NCI-H2171 (cell line): ENCODE measurements around the gene KANK4.

ENCODE experiments used
- DNase-seq: peaks from one replicate; lab custom pipeline; 2025; lab: John Stamatoyannopoulos, UW

Gene KANK4

GRCh38 chr1:62318756-62319544 lies at the start of gene KANK4:
Gene KANK4, minus strand, starts transcription at chr1:62319434. Its CDS starts 37,870 bp downstream, at chr1:62281564.
- DNase-seq = peak; percentile 59

GRCh38 chr1:62368989-62369388 lies 49.8 kb upstream of the KANK4 start:
- no peak for DNase-seq

- peak; percentile 83 for DNase-seq
These were observed 47.8 kb upstream of the KANK4 start for GRCh38 chr1:62367005-62367557.

- no peak for DNase-seq
These were observed 45.5 kb upstream of the KANK4 start for GRCh38 chr1:62364721-62365120.

- DNase-seq = no peak
These were observed 43.7 kb upstream of the KANK4 start for GRCh38 chr1:62362926-62363325.

GRCh38 chr1:62362061-62362917 lies 43.1 kb upstream of the KANK4 start:
- DNase-seq = peak; percentile 75

- DNase-seq = peak; percentile 10
These were observed 42.2 kb upstream of the KANK4 start for GRCh38 chr1:62361431-62361830.

GRCh38 chr1:62358665-62359373 lies 39.6 kb upstream of the KANK4 start:
- peak; percentile 19 for DNase-seq

GRCh38 chr1:62357916-62358315 lies 38.7 kb upstream of the KANK4 start:
- DNase-seq = no peak

- DNase-seq = peak; percentile 42
These were observed 37.1 kb upstream of the KANK4 start for GRCh38 chr1:62356257-62356835.

GRCh38 chr1:62355095-62355494 lies 35.9 kb upstream of the KANK4 start:
- DNase-seq = no peak

- no peak for DNase-seq
These were observed 34.6 kb upstream of the KANK4 start for GRCh38 chr1:62353853-62354252.

- DNase-seq = no peak
These were observed 33.2 kb upstream of the KANK4 start for GRCh38 chr1:62352387-62352786.

- no peak for DNase-seq
These were observed 30.4 kb upstream of the KANK4 start for GRCh38 chr1:62349470-62350233.

GRCh38 chr1:62346886-62347285 lies 27.7 kb upstream of the KANK4 start:
- no peak for DNase-seq

- no peak for DNase-seq
These were observed 24.7 kb upstream of the KANK4 start for GRCh38 chr1:62343911-62344310.

GRCh38 chr1:62342270-62342669 lies 23.0 kb upstream of the KANK4 start:
- no peak for DNase-seq

GRCh38 chr1:62341615-62342014 lies 22.4 kb upstream of the KANK4 start:
- DNase-seq = no peak

- DNase-seq = no peak
These were observed 21.9 kb upstream of the KANK4 start for GRCh38 chr1:62341089-62341488.

GRCh38 chr1:62337706-62338631 lies 18.7 kb upstream of the KANK4 start:
- DNase-seq = no peak
